Mesenchymal stem cell (in vitro differentiated cells and primary cell): ENCODE data around the gene CBLN1.

Source experiments
- DNase-seq: peaks from one replicate; pipeline ENCODE4 v3.0.0-alpha.2; 2013
- H2AFZ ChIP-seq: one replicate; pipeline ENCODE4 v1.6.1; 2013; ENCODE audit warnings: low read depth, mild to moderate bottlenecking, control low read depth, inconsistent platforms, low read length, moderate library complexity
- H2AK5ac ChIP-seq: 2 replicates; pipeline ENCODE4 v1.6.1; 2013; ENCODE audit warnings: low read length, moderate library complexity, mild to moderate bottlenecking, inconsistent platforms; ENCODE audit not compliant: severe bottlenecking
- H2BK120ac ChIP-seq: one replicate; pipeline ENCODE4 v1.6.1; 2013; ENCODE audit warnings: low read depth, mild to moderate bottlenecking, inconsistent platforms, low read length, moderate library complexity
- H2BK12ac ChIP-seq, 2 experiments: one replicate each; pipeline ENCODE4 v1.6.1; 2013; ENCODE audit warnings: inconsistent platforms in 2 of 2, low read length in 2 of 2, mild to moderate bottlenecking in 2 of 2, moderate library complexity in 2 of 2, control low read depth in 1 of 2
- H2BK15ac ChIP-seq: one replicate; pipeline ENCODE4 v1.6.1; 2013; ENCODE audit warnings: mild to moderate bottlenecking, low read depth, inconsistent platforms; ENCODE audit not compliant: poor library complexity, severe bottlenecking
- H2BK5ac ChIP-seq: 2 replicates; pipeline ENCODE4 v1.6.1; 2013; ENCODE audit warnings: low read depth, mild to moderate bottlenecking, low read length, control low read depth, inconsistent platforms; ENCODE audit not compliant: poor library complexity, severe bottlenecking
- H3K14ac ChIP-seq, 2 experiments: one replicate each; pipeline ENCODE4 v1.6.1; 2013; ENCODE audit warnings: inconsistent platforms in 2 of 2, low read length in 2 of 2, control low read depth in 1 of 2, mild to moderate bottlenecking in 1 of 2, moderate library complexity in 1 of 2
- H3K18ac ChIP-seq, 2 experiments: one replicate each; pipeline ENCODE4 v1.6.1; 2013; ENCODE audit warnings: inconsistent platforms in 2 of 2, low read length in 2 of 2, control low read depth in 1 of 2, low read depth in 1 of 2, mild to moderate bottlenecking in 1 of 2
- H3K23ac ChIP-seq, 2 experiments: one replicate each; pipeline ENCODE4 v1.6.1; 2013; ENCODE audit warnings: inconsistent platforms in 2 of 2, low read length in 2 of 2, mild to moderate bottlenecking in 2 of 2, moderate library complexity in 2 of 2, control low read depth in 1 of 2
- H3K27ac ChIP-seq: 2 replicates; pipeline ENCODE4 v1.5.1; 2013; ENCODE audit warnings: mild to moderate bottlenecking, moderate library complexity, low read length, control low read depth, inconsistent platforms; ENCODE audit not compliant: poor library complexity, severe bottlenecking
- H3K27me3 ChIP-seq, 2 experiments: 2 replicates each; pipeline versions ENCODE4 v1.6.1 to v1.7.0; 2013; ENCODE audit warnings: low read length in 2 of 2, mild to moderate bottlenecking in 2 of 2, moderate library complexity in 2 of 2, control low read depth in 1 of 2, inconsistent platforms in 1 of 2; ENCODE audit not compliant: control insufficient read depth in 1 of 2, insufficient read depth in 1 of 2
- H3K36me3 ChIP-seq, 2 experiments: 2 replicates each; pipeline versions ENCODE4 v1.6.1 to v1.7.0; 2013; ENCODE audit warnings: low read length in 2 of 2, control low read depth in 1 of 2, inconsistent platforms in 1 of 2, low read depth in 1 of 2, mild to moderate bottlenecking in 1 of 2; ENCODE audit not compliant: insufficient read depth in 2 of 2, control insufficient read depth in 1 of 2
- H3K4ac ChIP-seq, 2 experiments: one replicate each; pipeline ENCODE4 v1.6.1; 2013; ENCODE audit warnings: inconsistent platforms in 2 of 2, low read length in 2 of 2, mild to moderate bottlenecking in 2 of 2, moderate library complexity in 2 of 2, control low read depth in 1 of 2, low read depth in 1 of 2
- H3K4me1 ChIP-seq: 2 replicates; pipeline ENCODE4 v1.6.1; 2013; ENCODE audit warnings: low read depth, low read length, control low read depth; ENCODE audit not compliant: control insufficient read depth, insufficient read depth
- H3K4me2 ChIP-seq: 2 replicates; pipeline ENCODE4 v1.6.1; 2013; ENCODE audit warnings: low read length, mild to moderate bottlenecking, inconsistent platforms; ENCODE audit not compliant: poor library complexity, severe bottlenecking
- H3K4me3 ChIP-seq, 2 experiments: 2 replicates each; pipeline versions ENCODE4 v1.5.1 to v1.7.0; 2013; ENCODE audit warnings: low read length in 2 of 2, mild to moderate bottlenecking in 2 of 2, control low read depth in 1 of 2, low read depth in 1 of 2; ENCODE audit not compliant: insufficient read depth in 1 of 2
- H3K79me1 ChIP-seq: replicated peaks from 2 replicates; pipeline ENCODE4 v1.6.1; 2013; ENCODE audit warnings: mild to moderate bottlenecking, control low read depth, low read length, inconsistent platforms; ENCODE audit not compliant: poor library complexity, severe bottlenecking
- H3K9ac ChIP-seq: 2 replicates; pipeline ENCODE4 v1.7.0; 2013; ENCODE audit warnings: mild to moderate bottlenecking, low read length, moderate library complexity
- H3K9me3 ChIP-seq: 2 replicates; pipeline ENCODE4 v1.7.0; 2013; ENCODE audit warnings: mild to moderate bottlenecking, low read length; ENCODE audit not compliant: control insufficient read depth
- H4K8ac ChIP-seq: one replicate; pipeline ENCODE4 v1.6.1; 2013; ENCODE audit warnings: inconsistent platforms, mild to moderate bottlenecking, low read length, moderate library complexity
- H4K91ac ChIP-seq: one replicate; pipeline ENCODE4 v1.6.1; 2013; ENCODE audit warnings: mild to moderate bottlenecking, low read length, inconsistent platforms
- WGBS: methylation state at CpG from one replicate; pipeline ENCODE4 v1.1.7; 2013; ENCODE audit warnings: mixed read lengths; 5-methylcytosine and 5-hydroxymethylcytosine counted together

The CBLN1 gene

DNA sequence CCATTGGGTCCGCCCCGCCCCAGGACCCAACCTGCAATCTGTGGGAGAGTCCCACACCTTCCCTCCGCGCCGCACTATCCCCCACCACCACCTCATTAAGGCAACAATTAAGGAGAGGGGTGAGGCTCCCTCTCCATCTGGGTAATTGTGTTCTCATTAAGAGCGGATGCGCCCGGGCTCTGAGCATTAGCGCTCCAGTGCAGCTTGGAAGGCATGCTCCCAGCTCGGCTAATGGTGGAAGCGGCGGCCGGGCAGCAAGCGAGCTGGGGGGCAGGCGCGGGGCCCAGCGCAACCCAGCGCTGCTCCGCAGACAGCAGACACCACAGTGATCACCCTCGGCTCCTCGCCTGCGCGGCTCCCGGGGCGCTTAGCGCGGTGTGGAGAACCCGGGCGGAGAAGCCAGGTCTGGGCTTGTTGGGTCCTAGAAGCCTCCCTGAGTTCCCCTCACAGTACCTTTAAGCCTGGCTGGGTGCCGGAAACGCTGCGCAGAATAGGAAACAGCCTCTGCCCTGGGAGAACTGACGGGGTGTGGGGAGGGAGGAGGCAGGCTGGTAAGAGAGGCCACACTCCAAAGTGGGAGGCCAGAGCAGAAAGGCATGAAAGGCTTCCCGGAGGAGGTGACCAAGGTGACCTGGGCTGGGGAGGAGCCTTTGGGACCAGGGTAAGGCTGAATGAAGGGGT is 6.4 kb downstream of the CBLN1 start:
- Histone ChIP-seq H3K4ac (no peak overlapping the region), H2BK5ac (no peak overlapping the region), H3K79me1 (no peaks in the 10 kb centered on the region), H3K9ac (no peak overlapping the region), H3K4me2 (no peak overlapping the region), H4K91ac (no peak overlapping the region), H3K27ac (no peak overlapping the region), H3K23ac (no peak overlapping the region), H2BK120ac (no peak overlapping the region), H3K27me3 (peaks cover 73 to 79% of the 10 kb centered on the region in 2 experiments), H2BK15ac (no peak overlapping the region), H3K4me1 (peaks cover 2% of the 10 kb centered on the region), H3K18ac (no peak overlapping the region), H2AK5ac (no peak overlapping the region), H3K36me3 (no peaks in the 10 kb centered on the region), H2AFZ (no peak overlapping the region), H4K8ac (no peak overlapping the region), H3K14ac (no peak overlapping the region), H3K4me3 (no peak overlapping the region), H3K9me3 (peaks cover 15% of the 10 kb centered on the region), H2BK12ac (no peak overlapping the region)
- no peak for DNase-seq
- 3% methylated on average over 33 of the region's 34 CpGs for WGBS

DNA sequence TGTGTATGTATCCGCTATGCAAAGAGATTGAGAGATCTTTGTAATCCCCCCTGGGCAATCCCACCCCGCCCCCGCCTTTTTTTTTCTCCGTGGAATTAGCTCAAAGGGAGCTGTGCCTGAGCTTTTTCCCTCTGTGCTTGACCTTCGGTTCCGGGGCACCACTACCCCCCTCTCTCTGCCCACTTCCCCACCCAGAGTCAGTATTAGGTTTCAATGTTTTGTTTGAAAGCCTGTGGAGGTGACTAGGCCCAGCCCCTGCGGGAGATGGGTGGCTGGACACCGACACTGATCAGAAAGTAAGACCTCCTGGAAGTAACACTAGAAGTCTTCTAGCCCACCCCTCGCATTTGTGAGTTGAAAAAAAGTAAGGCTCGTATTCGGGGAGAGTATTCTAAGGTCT is 7.0 kb downstream of the CBLN1 start:
- Histone ChIP-seq H2BK15ac (no peak overlapping the region), H2BK5ac (no peak overlapping the region), H3K14ac (no peak overlapping the region), H3K4ac (no peak overlapping the region), H2AFZ (no peak overlapping the region), H4K91ac (no peak overlapping the region), H4K8ac (no peak overlapping the region), H3K4me1 (peaks cover 2% of the 10 kb centered on the region), H2BK120ac (no peak overlapping the region), H3K4me3 (no peak overlapping the region), H3K23ac (no peak overlapping the region), H3K27me3 (peaks cover 67 to 75% of the 10 kb centered on the region in 2 experiments), H2BK12ac (no peak overlapping the region), H3K79me1 (no peaks in the 10 kb centered on the region), H3K4me2 (no peak overlapping the region), H3K27ac (no peak overlapping the region), H3K36me3 (no peaks in the 10 kb centered on the region), H2AK5ac (no peak overlapping the region), H3K9me3 (peaks cover 15% of the 10 kb centered on the region), H3K18ac (no peak overlapping the region), H3K9ac (no peak overlapping the region)
- DNase-seq: no peak
- WGBS: 0% methylated on average over 2 of the region's 11 CpGs

DNA sequence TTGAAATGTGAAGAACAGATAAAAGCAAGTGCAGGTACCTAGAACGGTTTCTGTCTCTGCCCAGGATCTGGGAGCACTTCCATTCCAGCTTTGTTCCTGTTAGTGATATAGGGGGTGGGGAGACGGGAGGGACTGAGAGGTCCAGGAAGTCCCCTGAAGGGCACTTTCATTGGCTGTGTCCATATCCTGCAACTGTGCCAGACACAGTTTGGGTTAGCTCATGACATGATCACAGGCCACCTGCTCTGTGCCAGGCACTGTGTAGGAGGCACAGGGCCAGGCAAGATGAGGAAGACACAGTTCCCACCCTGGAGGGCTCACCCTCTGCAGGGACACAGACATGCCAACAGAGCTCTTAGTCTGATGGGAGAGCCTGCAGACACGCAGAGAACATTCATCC is 7.9 kb downstream of the CBLN1 start:
- no peak overlapping the region for H3K9ac ChIP-seq
- H2BK15ac ChIP-seq: no peak overlapping the region
- no peak overlapping the region for H3K4ac ChIP-seq
- H3K14ac ChIP-seq: no peak overlapping the region
- H3K9me3 ChIP-seq: peaks cover 15% of the 10 kb centered on the region
- no peaks in the 10 kb centered on the region for H3K79me1 ChIP-seq
- no peak overlapping the region for H2BK120ac ChIP-seq
- H3K4me3 ChIP-seq: no peak overlapping the region
- no peaks in the 10 kb centered on the region for H3K36me3 ChIP-seq
- H2AK5ac ChIP-seq: no peak overlapping the region
- no peak overlapping the region for H2BK5ac ChIP-seq
- no peak overlapping the region for H2AFZ ChIP-seq
- WGBS: 29% methylated on average over 3 of the region's 3 CpGs
- no peak overlapping the region for H4K8ac ChIP-seq
- no peak overlapping the region for H3K18ac ChIP-seq
- no peak overlapping the region for H4K91ac ChIP-seq
- no peak for DNase-seq
- no peak overlapping the region for H3K4me2 ChIP-seq
- no peak overlapping the region for H3K23ac ChIP-seq
- H3K27ac ChIP-seq: no peak overlapping the region
- peaks cover 59 to 72% of the 10 kb centered on the region in 2 experiments for H3K27me3 ChIP-seq
- H2BK12ac ChIP-seq: no peak overlapping the region
- H3K4me1 ChIP-seq: peaks cover 2% of the 10 kb centered on the region

DNA sequence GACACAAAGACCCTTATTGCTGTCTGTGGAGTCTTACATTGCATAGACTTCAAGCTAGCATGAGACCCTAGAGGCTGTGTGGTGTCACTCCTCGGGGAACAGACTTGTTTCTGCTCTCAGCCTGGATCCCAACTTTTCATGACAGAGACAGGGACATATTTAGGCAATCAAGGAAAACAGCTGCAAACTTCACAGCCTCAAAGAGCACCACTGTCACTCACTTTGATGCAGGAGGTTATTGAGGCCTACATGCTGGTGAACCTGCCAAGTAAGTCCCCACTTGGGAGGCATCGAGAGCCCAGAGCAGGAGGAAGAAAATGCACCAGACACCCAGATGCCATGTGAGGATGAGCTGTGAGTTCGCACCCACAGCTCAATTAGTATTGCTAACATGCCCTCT is 10.3 kb downstream of the CBLN1 start:
- Histone ChIP-seq H2AFZ (no peak overlapping the region), H2BK120ac (no peak overlapping the region), H3K4ac (no peak overlapping the region), H2BK15ac (no peak overlapping the region), H3K18ac (no peak overlapping the region), H3K14ac (no peak overlapping the region), H3K9ac (no peak overlapping the region), H3K4me3 (no peak overlapping the region), H3K36me3 (no peaks in the 10 kb centered on the region), H3K27ac (no peak overlapping the region), H4K91ac (no peak overlapping the region), H3K4me1 (no peaks in the 10 kb centered on the region), H2BK5ac (no peak overlapping the region), H2AK5ac (no peak overlapping the region), H3K4me2 (no peak overlapping the region), H4K8ac (no peak overlapping the region), H3K79me1 (no peaks in the 10 kb centered on the region), H3K23ac (no peak overlapping the region), H2BK12ac (no peak overlapping the region), H3K27me3 (peaks cover 35 to 51% of the 10 kb centered on the region in 2 experiments), H3K9me3 (peaks cover 15% of the 10 kb centered on the region)
- DNase-seq: no peak
- WGBS: 45% methylated on average over 3 of the region's 3 CpGs
